Lower leg skin (tissue), 3 donors: ENCODE measurements around the gene PDXDC1.
"Not testable (repeated sequence)": the region's sequence is repeated elsewhere in the genome, so short reads cannot be mapped to it uniquely, and the experiment has no call there.

Experiments
- CTCF ChIP-seq, 3 donors: fragments of 450-650 bp; IDR thresholded peaks; one replicate each; pipeline ENCODE4 v1.5.1; 2016; ENCODE audit warnings: antibody characterized with exemption in 3 of 3, mild to moderate bottlenecking in 3 of 3, moderate library complexity in 2 of 3
- POLR2A ChIP-seq, 2 donors: fragments of 450-650 bp; IDR thresholded peaks; one replicate each; pipeline ENCODE4 v1.6.1; 2016 to 2017; ENCODE audit warnings: antibody characterized with exemption in 2 of 2, mild to moderate bottlenecking in 1 of 2, moderate library complexity in 1 of 2

- not testable (repeated sequence) for TF ChIP-seq CTCF, POLR2A (IDR thresholded peaks at IDR 0.05)
Observed at GRCh38 chr16:14998300-14998699, 23.5 kb downstream of the PDXDC1 start.
